Liver (tissue), 9 donors: ENCODE measurements around the gene TRAK1. TPM values are rescaled to one million over a fixed set of nuclear protein-coding genes. Genes with fewer than 3 reads are reported as not detected.

ENCODE experiments used
- DNase-seq: peaks from one replicate; pipeline ENCODE4 v3.0.0-alpha.2; 2017; ENCODE audit warnings: low spot score
- H3K27ac ChIP-seq, 2 donors: one replicate each; pipeline ENCODE4 v1.7.0; 2013; ENCODE audit warnings: inconsistent platforms in 2 of 2, low read length in 2 of 2, control low read depth in 1 of 2, low read depth in 1 of 2, mild to moderate bottlenecking in 1 of 2
- H3K27me3 ChIP-seq, 4 donors: one replicate each; pipeline versions ENCODE4 v1.6.1 to v1.7.0; 2013; ENCODE audit warnings: low read length in 3 of 4, inconsistent platforms in 1 of 4, mild to moderate bottlenecking in 1 of 4, moderate library complexity in 1 of 4; ENCODE audit not compliant: control insufficient read depth in 4 of 4, insufficient read depth in 4 of 4
- H3K36me3 ChIP-seq, 4 donors: one replicate each; pipeline versions ENCODE4 v1.6.1 to v1.7.0; 2013; ENCODE audit warnings: low read length in 3 of 4, mild to moderate bottlenecking in 3 of 4, low read depth in 1 of 4, moderate library complexity in 1 of 4; ENCODE audit not compliant: control insufficient read depth in 4 of 4, insufficient read depth in 3 of 4
- H3K4me1 ChIP-seq, 4 donors: one replicate each; pipeline versions ENCODE4 v1.6.1 to v1.7.0; 2013; ENCODE audit warnings: low read length in 3 of 4, mild to moderate bottlenecking in 3 of 4, moderate library complexity in 1 of 4; ENCODE audit not compliant: control insufficient read depth in 4 of 4, insufficient read depth in 4 of 4
- H3K4me3 ChIP-seq, 3 donors: one replicate each; pipeline versions ENCODE4 v1.6.1 to v1.7.0; 2013; ENCODE audit warnings: low read length in 3 of 3, control low read depth in 1 of 3, low read depth in 1 of 3, mild to moderate bottlenecking in 1 of 3
- H3K9ac ChIP-seq, 2 donors: one replicate each; pipeline ENCODE4 v1.7.0; 2013; ENCODE audit warnings: low read length in 2 of 2, mild to moderate bottlenecking in 2 of 2, moderate library complexity in 2 of 2, control low read depth in 1 of 2, low read depth in 1 of 2
- H3K9me3 ChIP-seq, 4 donors: one replicate each; pipeline versions ENCODE4 v1.6.1 to v1.7.0; 2013; ENCODE audit warnings: low read length in 3 of 4; ENCODE audit not compliant: control insufficient read depth in 4 of 4
- EGR1 ChIP-seq, 2 donors: IDR thresholded peaks; 2 replicates each; pipeline ENCODE4 v1.6.1; 2016 to 2018; ENCODE audit warnings: antibody characterized with exemption in 2 of 2, low read depth in 2 of 2
- FOXA1 ChIP-seq: IDR thresholded peaks from 2 replicates; pipeline ENCODE4 v1.6.1; 2016; ENCODE audit warnings: antibody characterized with exemption
- FOXA2 ChIP-seq: IDR thresholded peaks from 2 replicates; pipeline ENCODE4 v1.6.1; 2016; ENCODE audit warnings: antibody characterized with exemption
- GABPA ChIP-seq, 2 donors: IDR thresholded peaks in 1 of 2; conservative IDR thresholded peaks in 1 of 2; 2 replicates each; pipeline ENCODE4 v1.6.1; 2016; ENCODE audit warnings: antibody characterized with exemption in 2 of 2, mild to moderate bottlenecking in 1 of 2, moderate library complexity in 1 of 2
- HNF4A ChIP-seq, 2 donors: conservative IDR thresholded peaks; 2 replicates each; pipeline ENCODE4 v1.6.1; 2016; ENCODE audit warnings: antibody characterized with exemption in 2 of 2, mild to moderate bottlenecking in 2 of 2
- HNF4G ChIP-seq: IDR thresholded peaks from 2 replicates; pipeline ENCODE4 v1.6.1; 2016; ENCODE audit warnings: antibody characterized with exemption
- JUND ChIP-seq, 2 donors: IDR thresholded peaks; 2 replicates each; pipeline ENCODE4 v1.6.1; 2016; ENCODE audit warnings: antibody characterized with exemption in 2 of 2
- NR2F2 ChIP-seq: IDR thresholded peaks from 2 replicates; pipeline ENCODE4 v1.6.1; 2016; ENCODE audit warnings: antibody characterized with exemption
- RAD21 ChIP-seq, 2 donors: IDR thresholded peaks; 2 replicates each; pipeline ENCODE4 v1.6.1; 2016; ENCODE audit warnings: antibody characterized with exemption in 2 of 2, mild to moderate bottlenecking in 2 of 2
- RXRA ChIP-seq, 2 donors: IDR thresholded peaks; 2 replicates each; pipeline ENCODE4 v1.6.1; 2017 to 2018; ENCODE audit warnings: antibody characterized with exemption in 2 of 2, mild to moderate bottlenecking in 1 of 2
- SP1 ChIP-seq: IDR thresholded peaks from 2 replicates; pipeline ENCODE4 v1.6.1; 2018; ENCODE audit warnings: antibody characterized with exemption, mild to moderate bottlenecking
- TAF1 ChIP-seq: conservative IDR thresholded peaks from 2 replicates; pipeline ENCODE4 v1.6.1; 2016; ENCODE audit warnings: antibody characterized with exemption, mild to moderate bottlenecking
- YY1 ChIP-seq: IDR thresholded peaks from 2 replicates; pipeline ENCODE4 v1.6.1; 2016; ENCODE audit warnings: antibody characterized with exemption, mild to moderate bottlenecking
- WGBS: extraction: QIAGEN DNeasy Blood & Tissue Kit; methylation state at CpG from one replicate; pipeline ENCODE4 v1.1.7; 2013; 5-methylcytosine and 5-hydroxymethylcytosine counted together
- polyA plus RNA-seq, 2 donors: library from polyadenylated mRNA; stranded (reverse) in 1 of 2; unstranded in 1 of 2; fragments of 200-250 nt in 1 of 2; fragments of >200 nt in 1 of 2; fragmentation: Nextera tagmentation in 1 of 2; extraction: Ambion mirVana in 1 of 2; gene quantifications; one replicate each; pipeline versions ENCODE4 v1.2.1 to v1.2.3, GENCODE V29; 2013 to 2015
- total RNA-seq, 2 donors: library from RNA; depleted of rRNA; stranded (reverse); fragments of >200 nt; gene quantifications; one replicate each; pipeline ENCODE4 v1.2.3, GENCODE V29; 2014
- TF ChIP-seq, protein P1 (sequence below): fragments of 150-350 bp; IDR thresholded peaks from 2 replicates; pipeline ENCODE4 v1.5.1; 2017; ENCODE audit warnings: improper control_type of control experiment, low read depth, low read length; ENCODE audit not compliant: missing input control
- TF ChIP-seq, protein P2 (sequence below): IDR thresholded peaks from 2 replicates; pipeline ENCODE4 v1.6.1; 2016; ENCODE audit warnings: antibody characterized with exemption
- TF ChIP-seq, protein P3 (sequence below): IDR thresholded peaks from 2 replicates; pipeline ENCODE4 v1.6.1; 2016; ENCODE audit warnings: antibody characterized with exemption
- donor health status: healthy.
- donor health status: healthy.
- donor health status: healthy.
- donor health status: healthy.
- donor health status: healthy.

The TRAK1 gene
- total and polyA plus RNA-seq, 4 donors = 3.4 to 21.7 (median 8.6) TPM

DNA sequence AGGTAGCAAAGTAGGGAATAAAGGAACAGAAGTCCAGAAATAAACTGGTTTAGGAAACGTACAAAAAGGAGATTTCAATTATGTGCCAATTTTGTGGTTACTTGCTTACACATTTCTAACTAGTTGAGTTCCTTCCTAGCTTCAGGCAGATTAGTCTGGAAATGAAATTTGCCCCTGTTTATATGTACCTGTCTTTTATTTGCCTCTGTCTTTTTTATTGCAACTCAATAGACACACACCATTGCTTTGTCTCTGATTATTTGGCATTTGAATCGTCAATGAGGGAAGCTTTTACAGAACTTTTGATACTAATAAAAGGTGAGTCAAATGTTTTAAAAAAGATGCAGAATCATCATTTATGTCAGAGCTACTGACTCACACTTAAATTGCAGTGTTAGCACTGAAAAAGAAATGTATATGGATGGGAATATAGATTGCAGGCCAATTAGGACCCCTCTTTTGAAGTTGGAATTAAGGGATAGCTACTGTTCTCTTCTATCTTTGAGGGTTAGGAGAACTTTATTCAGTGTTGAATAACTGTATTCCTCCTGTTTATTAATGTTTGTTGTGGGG lies 60.5 kb downstream of the TRAK1 start:
- no peak for DNase-seq
- H3K9ac ChIP-seq = no peak overlapping the region
- no peak overlapping the region for H3K27ac ChIP-seq
- no peaks in the 10 kb centered on the region for H3K27me3 ChIP-seq
- H3K4me3 ChIP-seq = no peak overlapping the region
- WGBS = 56% methylated on average over 2 of the region's 2 CpGs
- no peaks in the 10 kb centered on the region for H3K9me3 ChIP-seq
- TF ChIP-seq JUND (IDR thresholded peaks at IDR 0.05) (no peak), GABPA (IDR thresholded peaks at IDR 0.05 in 1 of 2, conservative IDR thresholded peaks at IDR 0.05 in 1 of 2) (no peak), FOXA1 (no peak), TAF1 (no peak), NR2F2 (no peak), EGR1 (IDR thresholded peaks at IDR 0.05; ENCODE audit: low read depth in 2 of 2) (no peak), YY1 (no peak), FOXA2 (no peak), SP1 (no peak)
- TF ChIP-seq, protein P1, sequence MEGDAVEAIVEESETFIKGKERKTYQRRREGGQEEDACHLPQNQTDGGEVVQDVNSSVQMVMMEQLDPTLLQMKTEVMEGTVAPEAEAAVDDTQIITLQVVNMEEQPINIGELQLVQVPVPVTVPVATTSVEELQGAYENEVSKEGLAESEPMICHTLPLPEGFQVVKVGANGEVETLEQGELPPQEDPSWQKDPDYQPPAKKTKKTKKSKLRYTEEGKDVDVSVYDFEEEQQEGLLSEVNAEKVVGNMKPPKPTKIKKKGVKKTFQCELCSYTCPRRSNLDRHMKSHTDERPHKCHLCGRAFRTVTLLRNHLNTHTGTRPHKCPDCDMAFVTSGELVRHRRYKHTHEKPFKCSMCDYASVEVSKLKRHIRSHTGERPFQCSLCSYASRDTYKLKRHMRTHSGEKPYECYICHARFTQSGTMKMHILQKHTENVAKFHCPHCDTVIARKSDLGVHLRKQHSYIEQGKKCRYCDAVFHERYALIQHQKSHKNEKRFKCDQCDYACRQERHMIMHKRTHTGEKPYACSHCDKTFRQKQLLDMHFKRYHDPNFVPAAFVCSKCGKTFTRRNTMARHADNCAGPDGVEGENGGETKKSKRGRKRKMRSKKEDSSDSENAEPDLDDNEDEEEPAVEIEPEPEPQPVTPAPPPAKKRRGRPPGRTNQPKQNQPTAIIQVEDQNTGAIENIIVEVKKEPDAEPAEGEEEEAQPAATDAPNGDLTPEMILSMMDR = no peak
- H3K36me3 ChIP-seq = no peaks in the 10 kb centered on the region
- H3K4me1 ChIP-seq = no peaks in the 10 kb centered on the region

DNA sequence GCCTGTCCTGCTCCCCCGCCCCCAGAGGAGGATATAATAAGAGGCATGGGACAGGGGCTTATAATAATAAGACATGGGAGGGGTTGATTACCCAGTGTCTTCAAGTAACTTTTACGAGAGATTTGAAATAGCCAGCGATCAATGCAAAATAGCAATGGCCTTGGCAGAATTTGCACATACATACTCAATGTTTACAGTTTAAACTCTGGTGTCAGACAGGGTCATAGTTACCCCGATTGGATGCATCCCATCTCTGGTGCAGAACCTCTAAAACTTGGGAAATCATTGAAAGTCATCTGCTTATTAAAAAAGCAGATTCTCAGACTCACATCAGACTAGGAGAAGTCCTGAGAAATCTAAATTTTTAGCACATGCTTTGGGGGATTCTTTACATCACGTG lies 61.0 kb downstream of the TRAK1 start:
- Histone ChIP-seq H3K4me3 (no peak overlapping the region), H3K27me3 (no peaks in the 10 kb centered on the region), H3K27ac (no peak overlapping the region), H3K9me3 (no peaks in the 10 kb centered on the region), H3K9ac (no peak overlapping the region), H3K4me1 (no peaks in the 10 kb centered on the region), H3K36me3 (no peaks in the 10 kb centered on the region)
- 90% methylated on average over 5 of the region's 5 CpGs for WGBS
- TF ChIP-seq RAD21 (IDR thresholded peaks at IDR 0.05) (no peak), FOXA1 (no peak), HNF4G (no peak), GABPA (IDR thresholded peaks at IDR 0.05 in 1 of 2, conservative IDR thresholded peaks at IDR 0.05 in 1 of 2) (no peak), HNF4A (conservative IDR thresholded peaks at IDR 0.05) (no peak), TAF1 (no peak), FOXA2 (no peak), EGR1 (IDR thresholded peaks at IDR 0.05; ENCODE audit: low read depth in 2 of 2) (no peak), SP1 (no peak), NR2F2 (no peak), RXRA (IDR thresholded peaks at IDR 0.05) (no peak)
- TF ChIP-seq, protein P2, sequence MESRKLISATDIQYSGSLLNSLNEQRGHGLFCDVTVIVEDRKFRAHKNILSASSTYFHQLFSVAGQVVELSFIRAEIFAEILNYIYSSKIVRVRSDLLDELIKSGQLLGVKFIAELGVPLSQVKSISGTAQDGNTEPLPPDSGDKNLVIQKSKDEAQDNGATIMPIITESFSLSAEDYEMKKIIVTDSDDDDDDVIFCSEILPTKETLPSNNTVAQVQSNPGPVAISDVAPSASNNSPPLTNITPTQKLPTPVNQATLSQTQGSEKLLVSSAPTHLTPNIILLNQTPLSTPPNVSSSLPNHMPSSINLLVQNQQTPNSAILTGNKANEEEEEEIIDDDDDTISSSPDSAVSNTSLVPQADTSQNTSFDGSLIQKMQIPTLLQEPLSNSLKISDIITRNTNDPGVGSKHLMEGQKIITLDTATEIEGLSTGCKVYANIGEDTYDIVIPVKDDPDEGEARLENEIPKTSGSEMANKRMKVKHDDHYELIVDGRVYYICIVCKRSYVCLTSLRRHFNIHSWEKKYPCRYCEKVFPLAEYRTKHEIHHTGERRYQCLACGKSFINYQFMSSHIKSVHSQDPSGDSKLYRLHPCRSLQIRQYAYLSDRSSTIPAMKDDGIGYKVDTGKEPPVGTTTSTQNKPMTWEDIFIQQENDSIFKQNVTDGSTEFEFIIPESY = no peak
- TF ChIP-seq, protein P3, sequence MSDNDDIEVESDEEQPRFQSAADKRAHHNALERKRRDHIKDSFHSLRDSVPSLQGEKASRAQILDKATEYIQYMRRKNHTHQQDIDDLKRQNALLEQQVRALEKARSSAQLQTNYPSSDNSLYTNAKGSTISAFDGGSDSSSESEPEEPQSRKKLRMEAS = no peak
- TF ChIP-seq, protein P1 = no peak
- no peak for DNase-seq
